Measurements from ENCODE around the gene DAP.
A peak's percentile ranks its signal among the peaks of the same experiment; 100 is the strongest.
"Not testable (repeated sequence)": the region's sequence is repeated elsewhere in the genome, so short reads cannot be mapped to it uniquely, and the experiment has no call there.

Gene DAP

DNA sequence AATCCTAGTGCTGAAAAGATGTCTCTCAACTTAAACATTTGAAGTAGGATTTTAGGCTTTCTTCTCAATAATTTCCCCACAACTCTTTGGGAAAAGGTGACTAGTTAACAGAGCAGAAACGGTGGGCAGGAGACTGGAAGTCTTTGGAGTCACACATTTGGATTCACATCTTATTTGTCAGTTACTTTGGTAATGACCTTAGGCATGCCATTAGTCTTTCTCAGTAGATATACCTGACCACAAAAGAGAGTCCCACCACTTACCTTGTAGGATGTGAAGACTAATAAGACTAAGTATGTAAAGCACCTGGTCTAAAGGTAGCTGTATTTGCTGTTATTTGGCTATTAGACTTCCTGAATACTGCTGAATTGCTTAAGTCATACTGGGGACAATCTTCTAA is 35.4 kb downstream of the DAP start:
- TF ChIP-seq CTCF (conservative IDR thresholded peaks at IDR 0.05; ENCODE audit: low read depth, low read length) = no peak
- no peak overlapping the region for H3K4me3 ChIP-seq (ENCODE audit: low read depth, low read length)
- DNase-seq (ENCODE audit: low read depth) = no peak

DNA sequence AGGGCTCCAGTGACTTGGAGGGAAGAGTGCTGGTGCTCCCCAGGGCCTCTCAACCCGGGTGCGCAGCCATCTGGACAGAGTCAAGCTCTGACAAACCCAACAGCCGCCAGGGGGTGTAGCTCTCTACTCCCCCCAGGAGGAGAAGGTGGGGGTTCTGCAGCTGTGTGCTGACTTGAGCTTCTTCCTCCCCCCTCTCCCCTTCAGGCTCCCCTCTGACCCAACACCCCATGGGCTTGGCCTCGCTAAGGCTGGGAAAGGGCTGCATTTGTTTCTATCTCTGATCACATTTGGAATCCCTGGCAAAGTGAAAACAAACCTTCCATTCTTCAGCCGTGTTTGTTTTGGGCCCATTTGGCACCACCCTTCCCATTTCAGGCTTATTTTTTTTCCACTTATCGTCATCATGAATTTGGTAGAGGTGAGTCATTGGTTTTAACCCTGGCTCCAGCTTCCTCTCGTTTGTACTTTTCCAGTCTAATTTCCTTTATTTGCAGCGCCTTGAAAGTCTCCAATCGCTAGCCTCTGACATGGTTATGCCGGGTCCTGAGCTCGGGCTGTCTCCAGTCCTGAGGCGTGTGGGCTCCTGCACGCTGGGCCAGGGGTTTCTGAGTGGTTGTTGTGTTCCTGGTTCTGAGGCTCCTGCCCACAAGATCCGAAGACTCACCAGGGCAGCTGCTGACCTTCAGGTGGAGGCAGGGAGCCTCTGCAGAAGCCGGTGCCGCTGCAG is 36.1 kb downstream of the DAP start:
- peak; percentile 68 for TF ChIP-seq CTCF (conservative IDR thresholded peaks at IDR 0.05; ENCODE audit: low read depth, low read length)
- H3K4me3 ChIP-seq (ENCODE audit: low read depth, low read length) = peak overlapping the region; percentile 17
- DNase-seq (ENCODE audit: low read depth) = peak; percentile 84

DNA sequence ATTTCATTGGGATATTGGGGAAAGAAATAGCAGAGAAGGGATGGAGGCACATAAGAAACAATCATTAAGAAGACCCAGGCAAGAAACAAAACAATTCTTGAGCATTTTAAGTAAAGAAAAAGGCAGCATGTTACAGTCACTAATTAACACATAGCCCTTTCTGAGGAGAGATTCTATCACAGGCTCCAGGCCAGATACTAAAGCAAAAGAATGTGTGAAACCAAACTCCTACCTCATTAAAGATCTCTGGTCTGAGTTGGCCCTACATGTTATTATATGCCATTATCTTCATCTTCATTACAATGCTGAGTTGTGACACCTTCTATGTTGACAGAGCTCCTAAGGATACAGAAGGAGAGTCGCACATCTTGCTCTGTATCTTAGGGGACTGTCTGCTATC is 37.5 kb downstream of the DAP start:
- no peak for TF ChIP-seq CTCF (conservative IDR thresholded peaks at IDR 0.05; ENCODE audit: low read depth, low read length)
- no peak for DNase-seq (ENCODE audit: low read depth)
- H3K4me3 ChIP-seq (ENCODE audit: low read depth, low read length) = no peak overlapping the region

GRCh38 chr5:10720766-10721165 is 40.3 kb downstream of the DAP start:
- not testable (repeated sequence) for DNase-seq (ENCODE audit: low read depth); H3K4me3 ChIP-seq (ENCODE audit: low read depth, low read length)

DNA sequence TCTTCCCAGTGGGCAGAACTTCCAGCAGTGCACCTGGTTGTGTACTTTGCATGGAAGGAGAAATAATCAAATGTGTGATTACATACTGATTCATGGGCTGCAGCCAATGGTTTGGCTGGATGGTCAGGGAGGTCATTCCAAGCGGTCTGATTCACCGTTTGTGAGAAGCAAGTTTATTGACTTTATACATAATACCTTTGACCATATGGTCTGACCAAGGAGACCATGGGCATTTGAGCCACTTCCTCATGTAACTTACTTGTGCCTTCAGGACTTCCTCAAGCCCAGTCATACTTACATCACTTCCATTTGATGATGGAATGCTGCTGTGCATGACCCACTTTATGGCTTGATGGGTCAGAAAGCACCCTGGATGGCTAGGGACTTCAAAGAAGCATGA is 41.1 kb downstream of the DAP start:
- TF ChIP-seq CTCF (conservative IDR thresholded peaks at IDR 0.05; ENCODE audit: low read depth, low read length) = no peak
- no peak overlapping the region for H3K4me3 ChIP-seq (ENCODE audit: low read depth, low read length)
- DNase-seq (ENCODE audit: low read depth) = peak; percentile 61

- not testable (repeated sequence) for H3K4me3 ChIP-seq (ENCODE audit: low read depth, low read length); DNase-seq (ENCODE audit: low read depth)
Measured at GRCh38 chr5:10718617-10719016, 42.4 kb downstream of the DAP start.

GRCh38 chr5:10716825-10717224 is 44.2 kb downstream of the DAP start:
- not testable (repeated sequence) for H3K4me3 ChIP-seq (ENCODE audit: low read depth, low read length); DNase-seq (ENCODE audit: low read depth)

DNA sequence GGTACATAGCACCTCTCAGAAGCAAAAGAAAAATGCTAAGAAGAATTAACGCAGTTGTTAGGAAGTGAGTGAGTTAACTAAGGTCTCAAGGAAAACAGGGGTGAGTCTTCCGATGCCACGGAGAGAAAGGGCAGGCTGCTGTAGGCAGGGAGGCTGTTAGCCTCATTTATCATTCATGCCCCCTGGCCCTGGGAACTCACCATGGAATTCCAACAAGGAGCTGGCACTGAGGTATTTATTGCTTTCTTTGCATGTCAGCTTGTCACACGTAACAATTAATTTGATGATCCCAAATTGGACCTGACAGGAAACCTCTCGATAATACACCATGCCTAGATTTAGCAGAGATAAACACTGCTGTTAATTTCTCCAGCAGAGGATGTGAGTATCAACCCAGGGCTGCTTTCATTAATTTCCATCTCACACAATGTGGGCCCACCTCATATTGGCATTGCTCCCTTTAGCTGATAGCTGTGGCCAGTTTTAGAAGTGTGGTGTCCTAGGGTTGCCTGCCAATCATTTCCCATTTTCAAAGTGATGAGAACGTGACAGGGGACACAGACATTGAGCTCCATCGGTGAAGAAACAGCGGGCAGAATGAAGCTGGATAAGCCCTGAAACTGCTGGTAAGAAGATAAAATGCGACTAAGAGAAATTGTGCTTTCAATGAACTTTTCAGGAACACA is 45.3 kb downstream of the DAP start:
- no peak for DNase-seq (ENCODE audit: low read depth)
- H3K4me3 ChIP-seq (ENCODE audit: low read depth, low read length) = no peak overlapping the region
- no peak for TF ChIP-seq CTCF (conservative IDR thresholded peaks at IDR 0.05; ENCODE audit: low read depth, low read length)
